Measurements from ENCODE around the gene ACACA. TPM values are rescaled to one million over a fixed set of nuclear protein-coding genes. Genes with fewer than 3 reads are reported as not detected.
A peak's percentile ranks its signal among the peaks of the same experiment; 100 is the strongest.

ACACA gene
- total and polyA plus RNA-seq, 9 of the 15 experiments (the other 6 are each of a cell fraction or from before 2014, with no cell fraction given) = 35.9 to 135 (median 88.4) TPM

GRCh38 chr17:37359682-37360188 lies 46.9 kb downstream of the ACACA start:
- peak; percentile 1; the same call in 2 of the 3 replicates for ATAC-seq
- BruUV-seq (replicated peaks) = TSS peak; percentile 96
- TF ChIP-seq SMARCA4 (IDR thresholded peaks at IDR 0.05) = 0 out of 2 replicates have a peak, but pooled peaks have one; percentile 25
- no peak for TF ChIP-seq ARID2 (IDR thresholded peaks at IDR 0.05)
- no peak for TF ChIP-seq ADNP (tag; IDR thresholded peaks at IDR 0.05)
- TF ChIP-seq SREBF2 (CRISPR knock-in tag; IDR thresholded peaks at IDR 0.05) = no peak
- no peak for TF ChIP-seq PRPF4 (IDR thresholded peaks at IDR 0.05; ENCODE audit: insufficient read depth, low read depth, low read length, poor library complexity, severe bottlenecking)
- TF ChIP-seq HDAC8 (tag; IDR thresholded peaks at IDR 0.05) = no peak
- no peak for TF ChIP-seq SP2 (IDR thresholded peaks at IDR 0.05; ENCODE audit: extremely low read depth, low read depth, low read length, poor library complexity, severe bottlenecking)
- TF ChIP-seq BCOR (IDR thresholded peaks at IDR 0.05) = no peak
- 0 out of 2 replicates have a peak, but pooled peaks have one; percentile 20 for TF ChIP-seq ID3 (CRISPR knock-in tag; IDR thresholded peaks at IDR 0.05)
- TF ChIP-seq ID3 (tag; IDR thresholded peaks at IDR 0.05) = no peak
- no peak for TF ChIP-seq BRF1 (IDR thresholded peaks at IDR 0.05; ENCODE audit: borderline replicate concordance, extremely low read depth, insufficient read length)
- TF ChIP-seq HLTF (IDR thresholded peaks at IDR 0.05) = no peak
- no peak for TF ChIP-seq ATF7 (IDR thresholded peaks at IDR 0.05)
- TF ChIP-seq SMARCB1 (IDR thresholded peaks at IDR 0.05; ENCODE audit: insufficient read length, low read depth) = no peak
- TF ChIP-seq, protein P1, sequence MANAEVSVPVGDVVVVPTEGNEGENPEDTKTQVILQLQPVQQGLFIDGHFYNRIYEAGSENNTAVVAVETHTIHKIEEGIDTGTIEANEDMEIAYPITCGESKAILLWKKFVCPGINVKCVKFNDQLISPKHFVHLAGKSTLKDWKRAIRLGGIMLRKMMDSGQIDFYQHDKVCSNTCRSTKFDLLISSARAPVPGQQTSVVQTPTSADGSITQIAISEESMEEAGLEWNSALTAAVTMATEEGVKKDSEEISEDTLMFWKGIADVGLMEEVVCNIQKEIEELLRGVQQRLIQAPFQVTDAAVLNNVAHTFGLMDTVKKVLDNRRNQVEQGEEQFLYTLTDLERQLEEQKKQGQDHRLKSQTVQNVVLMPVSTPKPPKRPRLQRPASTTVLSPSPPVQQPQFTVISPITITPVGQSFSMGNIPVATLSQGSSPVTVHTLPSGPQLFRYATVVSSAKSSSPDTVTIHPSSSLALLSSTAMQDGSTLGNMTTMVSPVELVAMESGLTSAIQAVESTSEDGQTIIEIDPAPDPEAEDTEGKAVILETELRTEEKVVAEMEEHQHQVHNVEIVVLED (CRISPR knock-in tag; IDR thresholded peaks at IDR 0.05) = no peak
- no peak for TF ChIP-seq JUN (IDR thresholded peaks at IDR 0.05; ENCODE audit: borderline replicate concordance, low read depth, low read length)
- no peak for TF ChIP-seq JUN (CRISPR knock-in tag; IDR thresholded peaks at IDR 0.05; ENCODE audit: borderline replicate concordance)
- TF ChIP-seq NELFE (IDR thresholded peaks at IDR 0.05; ENCODE audit: insufficient read depth, insufficient read length) = no peak
- TF ChIP-seq CBX5 (IDR thresholded peaks at IDR 0.05; ENCODE audit: borderline replicate concordance, low read depth) = no peak
- TF ChIP-seq MAFG (tag; conservative IDR thresholded peaks at IDR 0.05) = no peak

More at GRCh38 chr17:37359682-37360188, 46.9 kb downstream of the ACACA start:
- peak overlapping the region; percentile 85 to 92 for H3K9ac ChIP-seq (ENCODE audit: insufficient read depth in 1 of 2, low read depth in 2 of 2, low read length in 2 of 2)
- no peaks in the 10 kb centered on the region for H3K9me3 ChIP-seq (replicated peaks; ENCODE audit: control insufficient read depth, insufficient read depth, low read depth, low read length)
- no peaks in the 10 kb centered on the region for H4K20me1 ChIP-seq (replicated peaks; ENCODE audit: control insufficient read depth, insufficient read depth, low read length)
- H3K27ac ChIP-seq (ENCODE audit: extremely low read depth, low read depth, low read length) = peak overlapping the region; percentile 97
- ChIA-PET CTCF (ENCODE audit: low intra/inter-chr PET ratio) (no interaction called here), POLR2A (interaction anchor here (0.6 to 1.7 kb wide), 5 partner anchors 14 to 164 kb away, joined by 3 to 5 read pairs (median 4); partner anchors contain the start of gene C17orf78)
- peaks cover 12% of the 10 kb centered on the region; the same call in 1 of the 3 replicates for H3K36me3 ChIP-seq (ENCODE audit: control insufficient read depth, insufficient read depth, low read length)
- intact Hi-C loops (cut with micrococcal nuclease) (loop anchor here (10.0 kb wide), 1 partner anchor 75 kb away; no protein-coding TSS in a partner anchor), in situ Hi-C loops (cut with MboI) (no loop called here)
- peaks cover 45% of the 10 kb centered on the region for H3K79me2 ChIP-seq (ENCODE audit: control insufficient read depth, insufficient read depth, low read length)
- H3K9me1 ChIP-seq (ENCODE audit: control insufficient read depth, insufficient read depth, low read length) = no peaks in the 10 kb centered on the region
- no peak for FAIRE-seq
- no peaks in the 10 kb centered on the region for H3K27me3 ChIP-seq (ENCODE audit: control insufficient read depth in 2 of 2, insufficient read depth in 2 of 2, low read length in 2 of 2)
- DNase-seq (ENCODE audit: extremely low read depth in 1 of 4, low spot score in 3 of 4) = no peak
- WGBS (ENCODE audit: insufficient coverage, low coverage, missing lambda C conversion rate) = 22% methylated on average over 18 of the region's 18 CpGs
- peak overlapping the region; percentile 99 for H3K4me3 ChIP-seq
- peak overlapping the region; percentile 91 for H3K4me2 ChIP-seq (ENCODE audit: insufficient read depth, low read length)
- peak overlapping the region; percentile 92 for H2AFZ ChIP-seq (ENCODE audit: low read depth, low read length)
- peaks cover 14 to 18% of the 10 kb centered on the region in 2 experiments for H3K4me1 ChIP-seq (replicated peaks in 1 of 2; ENCODE audit: control insufficient read depth in 2 of 2, insufficient read depth in 2 of 2, low read length in 2 of 2)

Measured in K562 (cell line).